ENCODE data around the gene CHRNA5.

The CHRNA5 gene

DNA sequence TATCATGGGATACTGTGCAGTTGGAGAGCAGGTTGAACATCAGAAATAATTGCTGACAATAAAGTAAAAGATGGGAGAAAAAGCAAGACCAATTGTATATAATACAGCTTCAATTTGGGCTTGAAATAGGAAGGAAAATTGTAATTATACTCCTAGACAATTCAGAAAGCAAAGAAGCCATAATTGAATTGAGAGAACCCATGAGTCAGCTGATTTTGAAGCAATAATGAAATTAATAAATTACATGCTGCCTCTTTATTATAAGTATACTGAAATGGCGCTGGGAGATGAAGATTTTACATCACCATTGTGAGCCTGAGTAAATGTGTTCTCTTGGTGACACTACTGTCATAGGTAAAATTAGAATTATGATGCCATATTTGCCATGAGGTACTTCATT, 32.3 kb downstream of the CHRNA5 start:
- Histone ChIP-seq H3K4me3 (ENCODE audit: control insufficient read depth in 1 of 7, extremely low read depth in 1 of 7, insufficient read depth in 4 of 7, low read depth in 2 of 7, low read length in 6 of 7) (no peak overlapping the region), H3K9me3 (ENCODE audit: control extremely low read depth in 1 of 5, control insufficient read depth in 4 of 5, insufficient read depth in 2 of 5, low read depth in 1 of 5, low read length in 4 of 5) (no peaks in the 10 kb centered on the region), H3K27ac (ENCODE audit: insufficient read depth in 1 of 2, low read depth in 1 of 2, low read length in 2 of 2, poor library complexity in 1 of 2, severe bottlenecking in 2 of 2) (no peak overlapping the region), H3K27me3 (replicated peaks in 2 of 5; ENCODE audit: control insufficient read depth in 4 of 5, insufficient read depth in 5 of 5, low read length in 4 of 5) (no peaks in the 10 kb centered on the region), H3K4me1 (ENCODE audit: control extremely low read depth in 1 of 4, control insufficient read depth in 4 of 4, insufficient read depth in 4 of 4, low read length in 3 of 4) (no peaks in the 10 kb centered on the region), H3K36me3 (ENCODE audit: control insufficient read depth in 4 of 4, insufficient read depth in 4 of 4, low read length in 3 of 4) (no peaks in the 10 kb centered on the region)
- WGBS (ENCODE audit: insufficient coverage): 100% methylated on average over 1 of the region's 1 CpG
- no peak for DNase-seq
- ChIA-PET CTCF (no interaction called here), POLR2A (no interaction called here)

DNA sequence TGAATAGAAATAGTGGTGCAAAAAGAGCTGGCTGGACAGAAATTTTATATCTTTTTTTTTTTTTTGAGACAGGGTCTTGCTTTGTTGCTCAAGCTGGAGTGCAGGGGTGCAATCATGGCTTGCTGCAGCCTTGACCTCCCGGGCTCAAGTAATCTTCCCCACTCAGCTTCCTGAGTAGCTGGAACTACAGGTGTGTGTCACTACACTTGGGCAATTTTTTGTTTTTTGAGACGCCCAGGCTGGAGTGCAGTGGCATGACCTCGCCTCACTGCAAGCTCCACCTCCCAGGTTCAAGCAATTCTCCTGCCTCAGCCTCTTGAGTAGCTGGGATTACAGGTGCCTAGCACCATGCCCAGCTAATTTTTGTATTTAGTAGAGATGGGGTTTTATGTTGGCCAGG, 33.0 kb downstream of the CHRNA5 start:
- no peaks in the 10 kb centered on the region for H3K4me1 ChIP-seq (ENCODE audit: control extremely low read depth in 1 of 4, control insufficient read depth in 4 of 4, insufficient read depth in 4 of 4, low read length in 3 of 4)
- DNase-seq: no peak
- H3K27me3 ChIP-seq (replicated peaks in 2 of 5; ENCODE audit: control insufficient read depth in 4 of 5, insufficient read depth in 5 of 5, low read length in 4 of 5): no peaks in the 10 kb centered on the region
- ChIA-PET CTCF (no interaction called here), POLR2A (no interaction called here)
- 100% methylated on average over 3 of the region's 3 CpGs for whole genome bisulfite sequencing (ENCODE audit: insufficient coverage)
- H3K36me3 ChIP-seq (ENCODE audit: control insufficient read depth in 4 of 4, insufficient read depth in 4 of 4, low read length in 3 of 4): no peaks in the 10 kb centered on the region
- no peak overlapping the region for H3K27ac ChIP-seq (ENCODE audit: insufficient read depth in 1 of 2, low read depth in 1 of 2, low read length in 2 of 2, poor library complexity in 1 of 2, severe bottlenecking in 2 of 2)
- H3K9me3 ChIP-seq (ENCODE audit: control extremely low read depth in 1 of 5, control insufficient read depth in 4 of 5, insufficient read depth in 2 of 5, low read depth in 1 of 5, low read length in 4 of 5): no peaks in the 10 kb centered on the region
- no peak overlapping the region for H3K4me3 ChIP-seq (ENCODE audit: control insufficient read depth in 1 of 7, extremely low read depth in 1 of 7, insufficient read depth in 4 of 7, low read depth in 2 of 7, low read length in 6 of 7)

DNA sequence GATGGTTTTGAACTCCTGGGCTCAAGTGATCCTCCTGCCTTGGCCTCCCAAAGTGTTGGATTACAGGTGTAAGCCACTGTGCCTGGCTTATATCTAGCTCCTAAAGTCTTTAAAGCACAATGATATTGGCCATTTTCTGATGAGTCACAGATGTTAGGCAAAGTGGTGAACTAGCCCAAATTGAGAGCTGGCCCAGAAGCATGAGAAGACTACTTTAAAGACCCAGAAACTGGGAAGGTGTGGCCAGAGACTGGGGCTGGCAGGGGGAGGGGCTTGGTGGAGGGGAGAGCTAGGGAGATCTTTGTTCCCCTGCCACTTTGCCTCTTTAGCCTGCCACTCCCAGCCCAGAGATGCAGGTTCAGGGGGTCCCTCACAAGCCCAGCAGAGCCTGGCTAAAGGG, 33.9 kb downstream of the CHRNA5 start:
- H3K27ac ChIP-seq (ENCODE audit: insufficient read depth in 1 of 2, low read depth in 1 of 2, low read length in 2 of 2, poor library complexity in 1 of 2, severe bottlenecking in 2 of 2): no peak overlapping the region
- POLR2A ChIA-PET: no interaction called here
- CTCF ChIA-PET: no interaction called here
- no peak for DNase-seq
- H3K4me3 ChIP-seq (ENCODE audit: control insufficient read depth in 1 of 7, extremely low read depth in 1 of 7, insufficient read depth in 4 of 7, low read depth in 2 of 7, low read length in 6 of 7): no peak overlapping the region
- peaks cover 0 to 4% (median 0%) of the 10 kb centered on the region in 5 experiments for H3K27me3 ChIP-seq (replicated peaks in 2 of 5; ENCODE audit: control insufficient read depth in 4 of 5, insufficient read depth in 5 of 5, low read length in 4 of 5)
- no peaks in the 10 kb centered on the region for H3K4me1 ChIP-seq (ENCODE audit: control extremely low read depth in 1 of 4, control insufficient read depth in 4 of 4, insufficient read depth in 4 of 4, low read length in 3 of 4)
- H3K9me3 ChIP-seq (ENCODE audit: control extremely low read depth in 1 of 5, control insufficient read depth in 4 of 5, insufficient read depth in 2 of 5, low read depth in 1 of 5, low read length in 4 of 5): no peaks in the 10 kb centered on the region
- H3K36me3 ChIP-seq (ENCODE audit: control insufficient read depth in 4 of 4, insufficient read depth in 4 of 4, low read length in 3 of 4): no peaks in the 10 kb centered on the region

DNA sequence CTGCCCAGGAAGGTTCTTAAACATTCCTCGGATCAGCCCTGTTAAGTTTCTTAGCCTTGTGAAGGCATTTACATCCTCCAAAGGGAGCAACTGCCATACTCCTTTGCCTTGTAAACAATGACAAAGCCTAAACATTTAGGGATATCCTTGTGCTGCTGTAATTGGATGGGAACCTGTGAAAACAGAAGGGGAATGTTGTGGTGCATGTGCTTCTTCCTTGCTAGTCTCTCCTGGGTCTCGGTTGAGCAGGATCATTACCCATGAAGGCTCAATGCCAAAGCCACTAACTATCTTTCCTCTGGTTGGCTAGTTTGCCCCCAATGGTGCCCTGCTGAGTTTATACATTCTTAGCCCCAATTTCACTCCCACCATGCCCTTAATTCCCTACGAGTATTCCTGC, 38.1 kb downstream of the CHRNA5 start:
- Histone ChIP-seq H3K4me3 (ENCODE audit: control insufficient read depth in 1 of 7, extremely low read depth in 1 of 7, insufficient read depth in 4 of 7, low read depth in 2 of 7, low read length in 6 of 7) (no peak overlapping the region), H3K4me1 (ENCODE audit: control extremely low read depth in 1 of 4, control insufficient read depth in 4 of 4, insufficient read depth in 4 of 4, low read length in 3 of 4) (no peaks in the 10 kb centered on the region), H3K27ac (ENCODE audit: insufficient read depth in 1 of 2, low read depth in 1 of 2, low read length in 2 of 2, poor library complexity in 1 of 2, severe bottlenecking in 2 of 2) (no peak overlapping the region), H3K9me3 (ENCODE audit: control extremely low read depth in 1 of 5, control insufficient read depth in 4 of 5, insufficient read depth in 2 of 5, low read depth in 1 of 5, low read length in 4 of 5) (no peaks in the 10 kb centered on the region), H3K27me3 (replicated peaks in 2 of 5; ENCODE audit: control insufficient read depth in 4 of 5, insufficient read depth in 5 of 5, low read length in 4 of 5) (peaks cover 0 to 12% (median 4%) of the 10 kb centered on the region in 5 experiments), H3K36me3 (ENCODE audit: control insufficient read depth in 4 of 4, insufficient read depth in 4 of 4, low read length in 3 of 4) (no peaks in the 10 kb centered on the region)
- POLR2A ChIA-PET: no interaction called here
- WGBS (ENCODE audit: insufficient coverage): 83% methylated on average over 2 of the region's 3 CpGs
- CTCF ChIA-PET: interaction anchor here (1.1 kb wide), 1 partner anchor 12 kb away, joined by 4 read pairs; no protein-coding TSS in a partner anchor
- no peak for DNase-seq

DNA sequence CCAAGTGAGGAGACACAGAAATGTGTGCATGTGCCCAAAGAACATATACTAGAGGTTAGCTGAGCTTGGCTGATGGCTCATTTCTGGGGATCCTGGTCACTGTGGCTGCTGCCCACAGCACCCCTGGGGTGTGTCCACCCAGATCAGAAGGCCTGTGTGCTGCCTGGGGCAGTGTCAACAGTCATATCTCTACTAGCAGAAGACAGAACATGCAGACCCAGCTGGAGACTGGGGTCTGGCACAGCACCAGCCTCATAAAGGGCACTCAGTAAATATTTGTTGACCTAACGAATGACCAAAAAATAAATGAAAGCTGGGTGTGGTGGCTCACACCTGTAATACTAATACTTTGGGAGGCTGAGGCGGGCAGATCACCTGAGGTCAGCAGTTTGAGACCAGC, 39.1 kb downstream of the CHRNA5 start:
- no peaks in the 10 kb centered on the region for H3K4me1 ChIP-seq (ENCODE audit: control extremely low read depth in 1 of 4, control insufficient read depth in 4 of 4, insufficient read depth in 4 of 4, low read length in 3 of 4)
- WGBS (ENCODE audit: insufficient coverage): no CpG with 5 or more reads among the region's 2 CpGs
- ChIA-PET CTCF (interaction anchor here (1.0 to 1.1 kb wide), 2 partner anchors 11 to 20 kb away, joined by 3 to 4 read pairs; no protein-coding TSS in a partner anchor), POLR2A (no interaction called here)
- H3K36me3 ChIP-seq (ENCODE audit: control insufficient read depth in 4 of 4, insufficient read depth in 4 of 4, low read length in 3 of 4): no peaks in the 10 kb centered on the region
- H3K9me3 ChIP-seq (ENCODE audit: control extremely low read depth in 1 of 5, control insufficient read depth in 4 of 5, insufficient read depth in 2 of 5, low read depth in 1 of 5, low read length in 4 of 5): no peaks in the 10 kb centered on the region
- H3K4me3 ChIP-seq (ENCODE audit: control insufficient read depth in 1 of 7, extremely low read depth in 1 of 7, insufficient read depth in 4 of 7, low read depth in 2 of 7, low read length in 6 of 7): no peak overlapping the region
- no peak overlapping the region for H3K27ac ChIP-seq (ENCODE audit: insufficient read depth in 1 of 2, low read depth in 1 of 2, low read length in 2 of 2, poor library complexity in 1 of 2, severe bottlenecking in 2 of 2)
- DNase-seq: no peak
- H3K27me3 ChIP-seq (replicated peaks in 2 of 5; ENCODE audit: control insufficient read depth in 4 of 5, insufficient read depth in 5 of 5, low read length in 4 of 5): peaks cover 0 to 12% (median 4%) of the 10 kb centered on the region in 5 experiments

DNA sequence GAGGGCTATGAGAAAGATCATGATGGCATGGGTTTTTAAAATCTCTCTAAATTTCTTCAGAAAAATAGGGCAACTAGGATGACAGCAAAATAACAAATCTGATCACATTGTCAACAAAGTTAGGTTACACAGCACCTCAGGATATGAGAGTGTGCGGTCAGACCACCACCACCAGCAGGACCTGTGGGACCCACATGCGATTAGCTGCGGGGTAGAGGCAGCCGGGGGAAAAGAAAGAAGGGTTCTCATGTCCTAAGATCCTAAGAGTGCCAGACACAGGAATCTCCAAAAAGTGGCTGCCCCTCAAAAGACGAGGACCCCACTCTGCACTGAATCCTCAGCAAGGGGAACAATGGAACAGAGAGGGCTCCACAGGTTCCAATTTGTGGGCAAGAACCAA, 39.9 kb downstream of the CHRNA5 start:
- no peak for DNase-seq
- WGBS (ENCODE audit: insufficient coverage): 88% methylated on average over 5 of the region's 5 CpGs
- CTCF ChIA-PET: no interaction called here

DNA sequence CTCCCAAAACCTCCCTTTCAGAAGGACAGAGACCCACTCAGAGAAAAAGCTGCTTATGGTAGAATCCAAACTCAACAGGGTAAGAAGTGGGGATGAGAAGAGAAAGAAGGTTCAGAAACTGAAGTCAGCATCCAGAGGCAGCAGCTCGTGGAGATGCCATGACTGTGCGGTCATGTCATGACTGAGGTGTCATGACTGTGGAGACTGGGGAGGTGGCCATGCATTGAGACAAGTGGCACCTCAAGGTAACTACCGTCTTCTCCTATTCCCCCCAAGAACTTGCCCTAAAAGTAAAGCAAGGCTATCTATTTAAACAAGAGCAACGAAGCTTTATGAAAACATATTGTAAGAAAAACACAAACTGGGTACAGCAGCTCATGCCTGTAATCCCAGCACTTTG, 40.4 kb downstream of the CHRNA5 start:
- CTCF ChIA-PET: no interaction called here

More for the DNA sequence above, 39.9 kb downstream of the CHRNA5 start:
- Histone ChIP-seq H3K27me3 (replicated peaks in 2 of 5; ENCODE audit: control insufficient read depth in 4 of 5, insufficient read depth in 5 of 5, low read length in 4 of 5) (peaks cover 0 to 12% (median 4%) of the 10 kb centered on the region in 5 experiments), H3K4me3 (ENCODE audit: control insufficient read depth in 1 of 7, extremely low read depth in 1 of 7, insufficient read depth in 4 of 7, low read depth in 2 of 7, low read length in 6 of 7) (no peak overlapping the region), H3K4me1 (ENCODE audit: control extremely low read depth in 1 of 4, control insufficient read depth in 4 of 4, insufficient read depth in 4 of 4, low read length in 3 of 4) (no peaks in the 10 kb centered on the region), H3K9me3 (ENCODE audit: control extremely low read depth in 1 of 5, control insufficient read depth in 4 of 5, insufficient read depth in 2 of 5, low read depth in 1 of 5, low read length in 4 of 5) (no peaks in the 10 kb centered on the region), H3K36me3 (ENCODE audit: control insufficient read depth in 4 of 4, insufficient read depth in 4 of 4, low read length in 3 of 4) (no peaks in the 10 kb centered on the region), H3K27ac (ENCODE audit: insufficient read depth in 1 of 2, low read depth in 1 of 2, low read length in 2 of 2, poor library complexity in 1 of 2, severe bottlenecking in 2 of 2) (no peak overlapping the region)
- POLR2A ChIA-PET: no interaction called here

More for the DNA sequence above, 40.4 kb downstream of the CHRNA5 start:
- POLR2A ChIA-PET: no interaction called here
- no peak overlapping the region for H3K4me3 ChIP-seq (ENCODE audit: control insufficient read depth in 1 of 7, extremely low read depth in 1 of 7, insufficient read depth in 4 of 7, low read depth in 2 of 7, low read length in 6 of 7)
- H3K4me1 ChIP-seq (ENCODE audit: control extremely low read depth in 1 of 4, control insufficient read depth in 4 of 4, insufficient read depth in 4 of 4, low read length in 3 of 4): no peaks in the 10 kb centered on the region
- peaks cover 0 to 12% (median 4%) of the 10 kb centered on the region in 5 experiments for H3K27me3 ChIP-seq (replicated peaks in 2 of 5; ENCODE audit: control insufficient read depth in 4 of 5, insufficient read depth in 5 of 5, low read length in 4 of 5)
- WGBS (ENCODE audit: insufficient coverage): 89% methylated on average over 2 of the region's 4 CpGs
- no peak overlapping the region for H3K27ac ChIP-seq (ENCODE audit: insufficient read depth in 1 of 2, low read depth in 1 of 2, low read length in 2 of 2, poor library complexity in 1 of 2, severe bottlenecking in 2 of 2)
- no peaks in the 10 kb centered on the region for H3K36me3 ChIP-seq (ENCODE audit: control insufficient read depth in 4 of 4, insufficient read depth in 4 of 4, low read length in 3 of 4)
- no peaks in the 10 kb centered on the region for H3K9me3 ChIP-seq (ENCODE audit: control extremely low read depth in 1 of 5, control insufficient read depth in 4 of 5, insufficient read depth in 2 of 5, low read depth in 1 of 5, low read length in 4 of 5)
- DNase-seq: no peak
